NCI-H345 treated with DMSO at 0.1 percent for 48 hours (cell line): ENCODE data around the gene XIST.
"Not testable (repeated sequence)": the region's sequence is repeated elsewhere in the genome, so short reads cannot be mapped to it uniquely, and the experiment has no call there.

ENCODE experiments used
- DNase-seq: peaks from one replicate; lab custom pipeline; 2025; ENCODE audit not compliant: unreplicated experiment; lab: John Stamatoyannopoulos, UW

XIST gene

DNA sequence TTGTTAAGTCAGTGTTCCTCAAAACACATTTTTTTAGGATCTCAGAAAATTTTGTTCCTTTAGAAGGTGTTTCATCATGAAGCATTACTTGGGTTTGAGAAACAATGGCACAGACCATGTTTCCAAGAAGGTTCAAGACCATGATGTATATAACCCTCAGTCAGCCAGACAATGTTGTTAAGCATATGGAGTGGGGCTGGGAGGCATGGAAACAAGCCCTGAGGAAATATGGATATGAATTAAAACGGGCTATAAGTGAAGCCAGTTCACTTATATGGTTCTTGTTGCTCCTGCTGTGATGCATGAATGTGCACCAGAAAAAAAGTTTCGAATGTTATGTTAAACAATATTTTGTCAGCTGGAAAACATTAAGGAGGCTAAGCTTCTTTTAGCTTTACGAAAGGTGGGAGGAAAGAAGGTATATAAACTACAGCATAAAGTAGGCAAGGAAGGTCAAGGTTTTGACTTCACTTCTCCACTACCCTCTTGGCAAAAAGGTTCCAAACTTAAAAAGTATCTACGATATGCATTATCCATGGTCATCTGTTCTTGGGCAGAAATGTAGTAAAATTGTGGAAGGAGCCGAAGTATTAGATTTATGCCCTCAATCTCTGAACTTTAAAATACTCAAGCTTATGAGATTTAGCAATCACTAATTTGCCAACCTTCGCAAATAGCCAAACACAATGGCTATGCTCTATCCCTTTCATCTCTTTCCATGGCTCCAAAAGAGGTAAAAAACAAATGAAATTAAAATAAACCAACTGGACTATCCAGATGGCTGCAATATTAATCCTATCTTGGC, 12.2 kb downstream of the XIST start:
- DNase-seq = no peak

DNA sequence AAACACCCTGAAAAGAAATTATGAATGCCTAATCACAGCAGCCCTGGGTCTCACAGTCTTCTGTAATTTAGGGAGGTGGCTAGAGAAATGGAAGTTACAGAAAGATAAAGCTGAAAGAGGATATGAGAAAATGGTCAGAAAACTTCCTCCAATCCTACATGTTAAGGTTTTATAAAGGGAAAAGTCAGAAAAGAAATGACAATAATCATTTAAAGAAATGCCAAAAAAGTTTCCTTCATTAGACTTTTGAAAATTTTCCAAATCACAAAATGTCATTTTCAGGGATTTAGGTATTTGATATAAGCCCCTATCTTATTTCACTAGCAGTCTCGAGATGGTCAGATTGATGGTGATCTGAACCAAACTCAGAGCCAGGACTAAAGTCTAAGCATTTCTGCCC, 13.4 kb downstream of the XIST start:
- DNase-seq = no peak

DNA sequence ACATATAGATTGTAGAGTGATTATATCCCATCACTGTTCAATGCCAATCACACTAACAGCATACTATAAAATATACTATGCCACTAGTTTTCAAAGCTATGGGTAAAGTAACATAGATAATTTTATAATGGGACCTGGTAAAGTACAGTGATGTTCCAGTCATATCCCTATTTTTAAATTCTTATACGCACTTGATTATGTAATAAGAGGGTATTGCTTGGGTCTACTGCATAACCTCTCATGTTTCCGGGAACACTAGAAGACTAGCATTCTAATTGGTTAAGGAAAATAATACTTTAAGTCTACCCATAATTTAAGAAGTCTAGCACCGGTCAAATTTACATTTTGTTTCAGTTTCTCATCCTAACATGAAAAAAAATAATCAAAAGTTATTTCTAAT, 14.4 kb downstream of the XIST start:
- DNase-seq = no peak

DNA sequence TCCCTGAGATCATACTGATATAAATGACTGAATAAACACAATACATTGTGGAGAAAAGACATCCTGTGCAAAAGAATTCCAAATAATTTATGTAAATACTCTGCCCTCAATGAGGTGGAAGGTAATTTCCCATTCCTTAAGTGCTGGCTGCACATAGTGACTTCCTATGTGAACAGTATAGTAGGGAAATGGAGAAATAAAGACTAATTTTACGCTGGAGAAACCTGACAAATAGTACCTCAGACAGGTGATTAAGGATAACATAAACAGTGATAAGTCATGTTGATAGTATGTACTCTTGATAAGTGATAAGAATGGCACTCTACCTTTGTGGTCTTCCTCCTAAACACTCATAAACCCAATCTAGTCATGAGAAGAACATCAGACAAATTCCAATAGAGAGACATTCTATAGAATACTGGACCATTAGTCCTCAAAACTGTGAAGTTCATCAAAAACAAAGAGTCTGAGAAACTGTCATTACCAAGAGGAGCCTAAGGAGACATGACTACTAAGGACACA, 15.5 kb downstream of the XIST start:
- no peak for DNase-seq

DNA sequence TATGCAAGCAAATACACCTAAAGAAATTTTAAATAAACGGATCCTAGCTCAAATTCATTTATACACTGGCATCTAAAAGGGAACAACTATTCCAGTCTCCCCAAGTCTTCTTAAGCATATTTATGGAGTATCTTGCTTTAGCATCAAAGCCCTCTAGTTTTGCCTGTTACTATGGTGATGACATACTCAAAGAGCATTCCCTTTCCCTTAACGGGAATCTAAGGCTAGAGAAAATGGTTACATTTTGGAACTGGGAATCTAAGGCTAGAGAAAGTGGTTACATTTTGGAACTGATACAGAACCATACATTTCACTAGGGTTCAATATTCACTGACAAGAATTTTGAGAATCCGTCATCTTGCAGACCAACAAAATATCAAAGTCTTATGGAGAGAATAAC, 18.3 kb downstream of the XIST start:
- no peak for DNase-seq

DNA sequence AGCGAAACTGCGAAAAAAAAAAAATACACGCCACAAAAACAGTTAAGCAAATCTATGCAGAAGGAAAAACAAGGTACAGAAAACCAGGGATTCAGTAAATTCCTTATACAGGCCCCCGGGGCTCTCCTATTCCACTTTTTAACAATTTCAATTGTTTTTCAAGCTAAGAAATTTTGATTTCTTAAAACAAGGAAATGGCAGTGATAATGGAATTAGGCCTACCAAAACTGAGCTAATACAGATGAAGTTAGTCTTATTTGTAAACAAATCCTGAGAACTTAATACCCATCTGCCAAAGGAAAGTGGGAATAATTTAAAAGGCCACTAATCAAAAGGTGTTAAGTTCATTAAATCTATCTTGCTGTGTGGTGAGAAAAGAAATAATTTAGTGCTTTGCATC, 20.2 kb downstream of the XIST start:
- no peak for DNase-seq

DNA sequence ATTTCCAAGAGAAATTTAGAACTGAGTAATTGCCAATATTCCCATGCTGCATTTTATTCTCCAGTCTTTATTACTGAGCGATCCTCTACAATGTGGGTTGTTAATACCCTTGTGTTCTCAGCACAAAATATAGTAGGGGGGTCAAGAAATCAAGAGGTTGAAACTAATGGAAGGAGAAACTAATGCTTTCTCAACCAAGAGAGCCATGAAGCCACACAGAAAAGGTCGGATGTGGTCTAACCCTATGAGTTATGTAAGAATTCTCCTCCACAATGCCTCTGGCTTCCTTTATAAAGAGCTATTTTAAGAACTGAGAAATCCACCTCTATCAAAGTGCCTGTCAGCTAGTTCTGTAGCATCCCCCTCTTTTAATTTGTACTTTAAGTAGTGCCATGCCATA, 21.0 kb downstream of the XIST start:
- DNase-seq = no peak

DNA sequence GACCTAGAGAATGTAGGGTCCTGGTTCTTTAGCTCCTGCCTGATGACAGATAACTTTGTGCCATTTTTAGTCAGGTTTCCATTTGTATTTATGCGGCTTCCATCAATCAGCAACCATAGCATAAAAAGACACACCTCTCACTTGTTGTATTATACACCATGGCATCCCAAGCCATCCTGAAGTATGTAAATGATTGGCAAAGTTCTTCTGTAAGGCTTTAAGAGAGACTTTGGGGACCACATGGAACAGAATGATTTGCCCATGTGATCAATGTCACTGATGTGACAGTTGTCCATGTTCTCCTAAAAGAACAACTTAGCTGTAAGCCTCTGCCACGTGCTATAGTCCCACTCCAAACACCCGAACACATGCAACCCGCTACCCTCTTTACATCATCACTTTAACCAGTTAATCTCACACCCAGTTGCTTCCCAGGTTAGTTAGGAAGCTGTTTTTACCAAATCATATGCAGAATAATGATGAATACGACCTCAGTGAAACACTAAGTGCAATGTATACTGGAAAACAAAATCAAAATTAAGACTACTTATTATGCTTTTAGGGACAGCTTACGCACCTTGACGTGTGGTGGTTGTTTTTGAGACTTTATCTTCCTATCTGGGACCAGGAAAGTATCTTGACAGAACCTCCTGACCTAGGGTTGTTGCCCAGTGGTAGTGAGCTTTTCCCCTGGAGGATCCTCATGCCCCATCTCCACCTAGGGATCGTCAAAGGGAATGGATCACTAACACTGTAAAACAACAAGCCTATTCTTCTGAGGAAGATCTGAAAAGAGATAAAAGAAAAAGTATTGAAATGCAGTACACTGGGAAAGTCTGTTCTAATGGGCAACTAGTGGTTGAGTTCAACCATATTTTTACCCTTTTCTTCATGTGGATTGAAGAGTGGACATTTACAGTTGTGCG, 21.8 kb downstream of the XIST start:
- DNase-seq = no peak

DNA sequence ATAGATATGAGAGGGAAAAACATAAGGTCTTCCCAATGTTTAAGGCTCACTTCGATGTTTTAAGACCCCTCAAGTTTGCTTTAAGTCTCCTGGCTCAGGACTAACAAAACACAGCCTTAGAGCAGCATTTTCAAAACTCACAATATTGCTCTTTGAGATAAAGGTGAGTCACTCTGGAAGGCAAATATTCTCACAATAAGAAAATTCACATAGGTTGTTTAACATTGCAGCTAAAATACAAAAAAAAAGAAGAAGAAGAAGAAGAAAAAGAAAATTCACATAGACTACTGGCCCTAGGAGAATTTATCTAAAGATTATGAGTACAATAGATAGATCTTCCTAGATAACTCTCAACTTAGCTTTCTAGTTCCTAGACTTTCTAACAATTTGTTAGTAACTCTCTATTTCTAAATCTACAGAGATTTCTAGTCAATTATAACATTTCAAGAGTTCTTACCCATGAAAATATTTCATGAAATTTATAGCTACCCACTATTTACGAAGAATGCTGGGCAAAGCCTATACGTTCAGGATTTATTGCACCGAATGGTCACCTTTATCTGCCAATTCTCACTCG, 22.5 kb downstream of the XIST start:
- DNase-seq = no peak

DNA sequence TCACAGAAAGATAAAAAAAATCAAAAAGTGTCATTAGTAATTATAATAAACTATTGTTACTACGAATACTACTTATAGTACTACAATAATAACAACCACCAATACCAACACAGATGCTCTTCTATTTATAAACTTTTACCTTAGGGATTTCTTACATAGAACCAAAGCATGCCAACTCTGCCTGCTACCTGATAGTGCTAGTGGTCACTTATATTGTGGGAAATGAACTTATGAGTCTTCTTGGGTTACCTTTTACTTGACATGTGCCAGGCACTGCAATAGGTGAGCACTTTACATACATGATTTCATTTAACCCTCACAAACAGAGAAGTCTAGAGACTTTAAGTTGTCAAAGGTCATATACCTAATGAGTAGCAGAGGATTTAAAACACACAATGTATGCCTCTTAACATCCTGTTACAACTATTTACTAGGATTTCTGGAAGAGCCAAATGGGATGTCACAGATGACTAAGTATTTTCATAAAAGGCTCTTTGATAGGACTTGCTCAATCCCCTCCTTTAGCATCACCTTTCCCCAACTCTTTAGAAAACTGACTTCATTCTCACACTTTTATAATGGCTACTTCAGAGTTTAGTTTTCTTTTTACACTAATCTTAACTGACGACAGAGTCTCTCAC, 24.3 kb downstream of the XIST start:
- DNase-seq = no peak

DNA sequence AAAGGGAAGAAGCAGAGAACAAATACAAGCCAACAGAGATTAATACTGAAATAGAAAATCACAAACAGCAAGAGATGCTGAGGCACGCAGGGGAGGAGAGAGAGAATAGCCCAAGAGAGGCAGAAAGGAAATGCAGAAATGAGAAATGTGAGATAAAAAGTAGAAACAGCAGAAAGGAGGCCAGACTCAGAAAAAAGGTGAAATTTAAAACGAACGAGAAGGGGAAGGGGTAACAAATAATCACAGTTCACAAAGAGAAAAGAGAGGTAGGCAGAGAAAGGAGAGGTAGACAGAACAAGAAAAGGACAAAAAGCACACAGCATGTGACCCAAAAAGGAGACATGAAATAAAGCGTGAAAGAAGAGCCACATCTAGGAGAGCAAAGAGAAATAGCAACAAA, 25.1 kb downstream of the XIST start:
- no peak for DNase-seq

DNA sequence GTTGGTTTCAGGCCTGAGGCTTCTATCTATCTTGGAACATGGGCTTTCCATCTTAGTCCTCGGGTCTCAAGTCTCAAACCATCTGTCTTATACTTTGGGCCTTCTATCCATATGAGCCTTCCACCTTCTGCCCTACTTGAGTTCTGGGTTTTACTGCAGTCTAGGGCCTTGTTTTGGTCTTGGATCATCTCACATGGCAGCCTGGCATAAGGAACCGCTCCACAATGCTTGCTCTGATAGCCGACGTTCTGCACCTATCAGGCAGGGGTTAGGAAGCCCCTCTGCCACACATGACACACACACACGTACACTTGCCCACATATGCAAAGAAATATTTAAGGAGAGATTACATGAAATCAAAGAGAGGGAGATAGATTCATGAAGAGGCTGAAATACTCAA, 25.5 kb downstream of the XIST start:
- DNase-seq = no peak

DNA sequence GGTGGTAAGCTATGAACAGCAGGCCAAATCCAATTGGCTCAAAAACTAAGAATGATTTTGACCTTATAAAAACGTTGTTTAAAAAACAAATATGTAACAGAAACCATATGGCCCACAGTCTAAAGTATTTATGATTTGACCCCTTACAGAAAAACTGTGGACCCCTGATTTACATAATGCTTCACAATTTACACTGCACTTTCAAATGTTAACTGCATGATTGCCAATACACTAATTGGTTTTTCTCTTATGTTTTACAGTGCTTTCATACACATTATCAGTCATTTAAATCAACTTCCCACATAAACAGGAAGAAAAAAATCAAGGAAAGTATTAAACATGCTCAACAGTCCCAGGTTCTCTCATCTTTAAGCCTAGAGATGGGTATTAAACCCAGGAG, 26.9 kb downstream of the XIST start:
- no peak for DNase-seq

DNA sequence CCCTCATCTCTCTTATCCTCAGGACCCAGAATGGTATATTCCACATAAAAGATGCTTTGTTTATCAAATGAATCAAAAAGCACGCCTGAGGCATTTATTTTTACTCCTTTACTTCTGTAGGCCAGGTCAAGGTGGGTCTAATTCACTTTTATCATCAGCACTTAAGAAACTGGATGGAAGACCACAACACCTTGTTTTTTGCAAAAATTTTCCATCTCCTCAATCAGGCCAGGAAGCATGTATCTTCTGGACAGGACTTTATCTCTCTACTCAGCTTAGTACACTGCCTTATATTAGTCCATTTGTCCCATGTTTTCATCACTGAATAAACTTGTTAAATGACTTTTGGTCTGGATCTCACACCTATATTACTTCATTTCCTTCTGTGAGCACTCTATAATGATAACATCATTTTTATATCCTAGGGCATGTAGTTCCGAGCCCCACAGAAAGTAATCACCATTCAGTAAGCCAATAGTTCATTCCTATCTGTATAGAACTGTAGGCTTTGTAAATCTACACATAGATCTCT, 29.0 kb downstream of the XIST start:
- DNase-seq = no peak

DNA sequence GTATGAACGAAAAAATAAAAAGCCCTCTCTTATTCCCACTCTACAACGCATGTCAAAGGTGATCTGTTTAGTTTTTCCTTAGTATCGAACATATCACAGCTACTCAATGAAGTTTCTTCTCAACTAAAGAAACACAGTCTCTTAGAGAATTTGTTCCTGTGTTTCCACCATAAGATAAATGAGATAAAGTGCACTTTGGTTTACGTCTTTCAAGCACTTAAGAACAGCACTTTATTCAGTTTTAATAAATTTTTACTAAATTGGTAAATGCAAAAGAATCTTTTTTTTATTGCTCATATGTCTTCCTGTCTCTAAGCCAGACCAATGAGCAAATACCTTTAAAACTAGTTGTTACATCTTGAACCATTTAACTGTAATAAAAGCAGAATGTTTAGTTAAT, 29.7 kb downstream of the XIST start:
- DNase-seq = no peak

DNA sequence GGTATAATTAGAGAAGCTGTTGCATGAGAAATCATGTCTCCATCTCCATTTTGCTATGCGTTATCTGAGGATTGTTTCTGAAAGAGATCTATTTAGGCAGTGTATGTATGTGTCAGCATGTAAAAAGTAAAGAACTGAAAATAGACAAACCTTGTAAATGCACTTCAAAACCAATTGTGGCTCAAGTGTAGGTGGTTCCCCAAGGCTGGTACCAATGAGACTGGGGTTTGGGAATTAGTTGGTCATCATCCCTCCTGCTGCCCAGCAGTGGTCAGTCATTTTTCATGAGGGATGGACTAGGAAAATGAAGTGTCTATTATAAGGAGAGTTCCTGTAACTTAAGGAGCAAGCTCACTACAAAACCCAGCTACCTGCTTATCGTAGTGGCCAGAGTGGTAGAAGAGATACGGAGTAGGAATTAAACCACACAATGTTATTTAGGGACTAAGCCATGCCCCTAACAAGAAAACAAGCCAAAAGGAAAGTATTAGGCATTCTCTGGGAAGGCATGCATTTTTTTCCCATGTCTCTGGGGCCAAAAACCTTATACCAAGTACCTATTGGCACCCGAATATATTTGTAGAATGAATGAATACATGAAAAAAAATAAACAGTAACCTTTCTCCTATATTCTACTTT, 30.5 kb downstream of the XIST start:
- no peak for DNase-seq

DNA sequence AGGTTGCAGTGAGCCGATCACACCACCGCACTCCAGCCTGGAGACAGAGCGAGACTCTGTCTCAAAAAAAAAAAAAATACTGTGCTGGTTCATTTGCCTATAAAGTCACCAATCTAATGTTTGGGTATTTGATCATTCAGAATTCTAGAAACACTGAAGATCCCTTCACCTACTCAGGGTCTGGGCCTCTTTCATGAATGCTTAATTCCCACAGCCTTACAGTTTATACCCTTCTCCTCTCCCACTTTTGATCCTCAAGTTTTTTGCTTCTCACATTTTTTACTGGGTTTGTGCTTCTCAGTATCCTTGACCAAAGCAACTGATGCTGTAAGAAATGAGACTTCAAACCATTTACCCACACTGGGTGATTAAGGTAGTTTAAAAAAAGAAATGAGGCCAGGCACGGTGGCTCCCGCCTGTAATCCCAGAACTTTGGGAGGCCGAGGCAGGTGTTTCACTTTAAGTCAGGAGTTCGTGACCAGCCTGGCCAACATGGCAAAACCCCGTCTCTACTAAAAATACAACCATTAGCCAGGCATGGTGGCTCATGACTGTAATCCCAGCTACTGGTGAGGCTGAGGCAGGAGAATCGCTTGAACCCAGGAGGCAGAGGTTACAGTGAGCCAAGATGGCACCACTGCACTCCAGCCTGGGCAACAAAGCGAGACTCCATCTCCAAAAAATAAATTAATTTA, 32.5 kb downstream of the XIST start:
- not testable (repeated sequence) for DNase-seq

DNA sequence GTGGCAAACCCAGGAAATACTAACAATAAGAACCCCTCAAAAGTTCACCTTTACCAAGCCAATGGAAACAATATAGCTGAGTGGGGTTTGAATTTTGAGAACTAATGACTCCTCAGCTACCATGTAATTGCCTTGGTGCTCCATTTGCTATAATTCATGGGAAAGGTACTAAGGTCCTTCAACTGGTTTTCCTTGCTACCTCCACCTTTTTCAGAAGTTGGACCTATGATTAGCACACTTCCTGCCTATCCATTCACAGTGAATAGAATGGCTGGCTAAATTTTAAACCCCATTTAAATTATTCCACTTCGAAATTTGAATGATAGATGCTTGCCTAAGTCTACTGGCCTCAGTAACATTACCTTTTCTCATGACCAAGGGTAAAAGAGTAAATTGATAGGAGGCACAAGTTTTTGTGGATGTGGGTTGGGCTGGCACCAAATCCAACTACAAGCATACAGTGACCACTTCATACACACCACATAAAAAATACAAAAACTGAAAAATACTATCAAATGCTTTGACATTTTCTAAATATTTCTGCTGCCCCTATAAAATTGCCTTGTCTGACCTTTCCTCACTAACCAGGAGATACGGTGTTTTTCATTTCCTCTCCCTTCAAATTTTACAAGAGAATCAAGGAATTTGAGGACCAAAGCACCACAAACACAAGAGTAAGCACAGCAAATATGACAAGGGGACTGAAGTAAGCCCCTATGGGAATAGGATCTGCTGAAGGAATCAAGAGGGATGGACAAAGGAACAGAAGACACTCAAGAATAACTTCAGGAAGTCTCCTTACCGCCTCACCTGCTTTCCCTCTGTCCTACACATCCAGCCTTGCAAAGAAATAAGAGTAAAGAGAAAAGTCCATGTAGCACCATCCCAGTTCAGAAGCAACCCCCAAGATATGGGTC, 34.1 kb downstream of the XIST start:
- DNase-seq = no peak
